ENCODE data around the gene TBL3.

Gene TBL3

DNA sequence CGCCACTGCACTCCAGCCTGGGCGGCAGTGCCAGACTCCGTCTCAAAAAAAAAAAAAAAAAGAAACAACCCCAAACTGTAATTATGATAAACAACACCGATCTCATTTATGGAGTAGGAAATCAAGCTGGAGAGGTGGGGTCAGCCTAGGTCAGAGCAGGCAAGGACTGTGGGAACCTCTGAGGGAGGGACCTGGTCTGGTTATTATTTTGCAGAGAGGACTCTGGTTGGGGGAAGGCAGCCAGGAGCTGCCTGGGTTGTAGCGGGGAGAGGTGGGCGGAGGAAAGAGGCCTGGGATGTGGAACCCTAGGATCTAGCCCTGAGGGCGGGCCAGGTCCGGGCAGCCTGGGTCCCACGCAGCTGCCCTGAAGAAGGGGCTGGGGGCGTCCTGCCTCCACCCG, 42.7 kb upstream of the TBL3 start:
- TF ChIP-seq ARNT (IDR thresholded peaks at IDR 0.05) (no peak), BHLHE40 (IDR thresholded peaks at IDR 0.05; ENCODE audit: borderline replicate concordance) (no peak), SUZ12 (IDR thresholded peaks at IDR 0.05) (no peak), FOXA1 (IDR thresholded peaks at IDR 0.05) (no peak), HDGF (IDR thresholded peaks at IDR 0.05; ENCODE audit: borderline replicate concordance) (no peak), CTBP1 (IDR thresholded peaks at IDR 0.05; ENCODE audit: borderline replicate concordance) (no peak), NFRKB (IDR thresholded peaks at IDR 0.05) (no peak), SP1 (IDR thresholded peaks at IDR 0.05) (no peak), FOXK2 (IDR thresholded peaks at IDR 0.05) (no peak), L3MBTL2 (conservative IDR thresholded peaks at IDR 0.05) (no peak), ELF4 (IDR thresholded peaks at IDR 0.05) (no peak)
- POLR2A ChIA-PET, result interaction anchor here (0.6 to 2.4 kb wide), 9 partner anchors 8 to 226 kb away, joined by 3 to 18 read pairs (median 3); partner anchors contain the start of genes MSRB1, NDUFB10, NTHL1 and RPS2
- no peak for DNase-seq (ENCODE audit: extremely low spot score)
- CTCF ChIA-PET, result interaction anchor here (0.6 to 2.2 kb wide), 9 partner anchors 12 to 394 kb away, joined by 3 to 12 read pairs (median 3); partner anchors contain the start of gene TBL3

DNA sequence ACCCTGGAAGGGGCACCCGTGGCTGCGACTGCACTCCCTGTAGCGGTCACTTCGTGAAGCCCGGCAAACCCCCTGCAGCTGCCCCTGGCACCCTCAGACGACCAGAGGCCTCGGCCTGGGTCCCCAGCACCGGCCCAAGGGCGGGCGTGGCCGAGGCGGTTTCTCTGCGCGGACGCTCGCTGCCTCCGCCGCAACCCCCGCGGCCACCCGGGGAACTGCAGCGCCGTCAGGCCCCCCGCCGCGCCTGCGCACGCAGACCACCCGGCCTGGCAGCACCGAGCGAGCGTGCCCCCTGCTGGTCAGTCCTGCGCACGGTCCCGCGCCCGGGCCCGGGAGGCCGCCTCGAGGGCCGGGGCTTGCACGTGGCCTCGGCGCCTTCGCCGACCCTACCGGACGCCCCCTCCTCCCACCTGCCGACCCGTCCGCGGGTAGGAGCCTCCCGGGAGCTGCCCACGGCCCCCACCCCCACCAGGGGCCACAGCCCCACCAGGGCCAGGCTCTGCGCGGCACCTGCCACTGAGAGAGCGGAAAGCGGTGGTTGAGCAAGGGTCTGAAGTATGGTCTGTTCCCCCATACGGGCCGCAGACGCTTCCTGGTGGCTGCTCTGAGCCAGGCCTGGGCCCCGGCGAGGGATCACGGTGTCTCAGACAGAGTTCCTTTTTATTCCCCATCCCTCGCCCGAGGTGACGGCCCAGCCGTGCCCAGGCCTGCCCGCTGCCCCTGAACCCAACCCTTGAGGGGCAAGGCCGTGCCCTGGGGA, 42.1 kb upstream of the TBL3 start:
- TF ChIP-seq, protein P1, sequence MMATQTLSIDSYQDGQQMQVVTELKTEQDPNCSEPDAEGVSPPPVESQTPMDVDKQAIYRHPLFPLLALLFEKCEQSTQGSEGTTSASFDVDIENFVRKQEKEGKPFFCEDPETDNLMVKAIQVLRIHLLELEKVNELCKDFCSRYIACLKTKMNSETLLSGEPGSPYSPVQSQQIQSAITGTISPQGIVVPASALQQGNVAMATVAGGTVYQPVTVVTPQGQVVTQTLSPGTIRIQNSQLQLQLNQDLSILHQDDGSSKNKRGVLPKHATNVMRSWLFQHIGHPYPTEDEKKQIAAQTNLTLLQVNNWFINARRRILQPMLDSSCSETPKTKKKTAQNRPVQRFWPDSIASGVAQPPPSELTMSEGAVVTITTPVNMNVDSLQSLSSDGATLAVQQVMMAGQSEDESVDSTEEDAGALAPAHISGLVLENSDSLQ (IDR thresholded peaks at IDR 0.05), result no peak
- TF ChIP-seq TARDBP (IDR thresholded peaks at IDR 0.05), result no peak
- TF ChIP-seq FOXK2 (IDR thresholded peaks at IDR 0.05), result no peak
- TF ChIP-seq SP1 (IDR thresholded peaks at IDR 0.05), result no peak
- peak; percentile 57; the same call in 1 of the 2 replicates for TF ChIP-seq ARNT (IDR thresholded peaks at IDR 0.05)
- TF ChIP-seq ZNF384 (IDR thresholded peaks at IDR 0.05), result no peak
- TF ChIP-seq NFRKB (IDR thresholded peaks at IDR 0.05), result no peak
- TF ChIP-seq L3MBTL2 (conservative IDR thresholded peaks at IDR 0.05), result peak; percentile 98
- no peak for TF ChIP-seq BHLHE40 (IDR thresholded peaks at IDR 0.05; ENCODE audit: borderline replicate concordance)
- no peak for TF ChIP-seq SUZ12 (IDR thresholded peaks at IDR 0.05)
- peak; percentile 65; the same call in 1 of the 2 replicates for TF ChIP-seq LEF1 (IDR thresholded peaks at IDR 0.05; ENCODE audit: borderline replicate concordance)
- TF ChIP-seq HDGF (IDR thresholded peaks at IDR 0.05; ENCODE audit: borderline replicate concordance), result no peak
- no peak for TF ChIP-seq ELF4 (IDR thresholded peaks at IDR 0.05)
- no peak for TF ChIP-seq FOXM1 (IDR thresholded peaks at IDR 0.05; ENCODE audit: borderline replicate concordance)
- TF ChIP-seq CTBP1 (IDR thresholded peaks at IDR 0.05; ENCODE audit: borderline replicate concordance), result no peak
- CTCF ChIA-PET, result interaction anchor here (0.6 to 2.2 kb wide), 9 partner anchors 11 to 395 kb away, joined by 3 to 12 read pairs (median 3); partner anchors contain the start of gene TBL3
- POLR2A ChIA-PET, result interaction anchor here (0.6 to 2.4 kb wide), 9 partner anchors 9 to 226 kb away, joined by 3 to 18 read pairs (median 3); partner anchors contain the start of genes MSRB1, NDUFB10, NTHL1 and RPS2
- peak; percentile 99 for DNase-seq (ENCODE audit: extremely low spot score)

DNA sequence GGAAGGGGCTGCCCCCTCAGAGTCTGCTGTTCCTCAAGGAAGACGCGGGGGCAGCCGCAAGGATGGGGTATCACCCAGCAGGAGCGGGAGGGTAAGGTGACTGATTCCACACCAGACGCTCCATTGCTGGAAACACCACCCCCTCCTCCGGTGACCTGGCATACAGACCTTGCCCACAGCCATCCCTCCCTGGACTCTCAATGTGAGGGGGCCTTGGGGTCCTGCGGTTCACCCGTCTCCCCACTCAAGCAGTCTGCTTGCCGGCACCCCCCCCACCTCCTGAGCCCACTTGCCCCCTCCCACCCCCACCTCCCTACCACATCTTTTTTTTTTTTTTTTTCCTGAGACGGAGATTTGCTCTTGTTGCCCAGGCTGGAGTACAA, 41.5 kb upstream of the TBL3 start:
- ChIA-PET CTCF (interaction anchor here (0.6 to 1.1 kb wide), 3 partner anchors 9 to 21 kb away, joined by 4 to 5 read pairs (median 4); no protein-coding TSS in a partner anchor), POLR2A (interaction anchor here (0.8 kb wide), 1 partner anchor 12 kb away, joined by 5 read pairs; the partner anchor contains the start of gene MSRB1)
- DNase-seq (ENCODE audit: extremely low spot score), result no peak
- no peak for TF ChIP-seq ELF4 (IDR thresholded peaks at IDR 0.05)
- TF ChIP-seq FOXM1 (IDR thresholded peaks at IDR 0.05; ENCODE audit: borderline replicate concordance), result no peak
- no peak for TF ChIP-seq HDGF (IDR thresholded peaks at IDR 0.05; ENCODE audit: borderline replicate concordance)
- no peak for TF ChIP-seq ARNT (IDR thresholded peaks at IDR 0.05)
- no peak for TF ChIP-seq CTBP1 (IDR thresholded peaks at IDR 0.05; ENCODE audit: borderline replicate concordance)
- no peak for TF ChIP-seq SUZ12 (IDR thresholded peaks at IDR 0.05)
- TF ChIP-seq BHLHE40 (IDR thresholded peaks at IDR 0.05; ENCODE audit: borderline replicate concordance), result no peak
- TF ChIP-seq FOXA1 (IDR thresholded peaks at IDR 0.05), result no peak

DNA sequence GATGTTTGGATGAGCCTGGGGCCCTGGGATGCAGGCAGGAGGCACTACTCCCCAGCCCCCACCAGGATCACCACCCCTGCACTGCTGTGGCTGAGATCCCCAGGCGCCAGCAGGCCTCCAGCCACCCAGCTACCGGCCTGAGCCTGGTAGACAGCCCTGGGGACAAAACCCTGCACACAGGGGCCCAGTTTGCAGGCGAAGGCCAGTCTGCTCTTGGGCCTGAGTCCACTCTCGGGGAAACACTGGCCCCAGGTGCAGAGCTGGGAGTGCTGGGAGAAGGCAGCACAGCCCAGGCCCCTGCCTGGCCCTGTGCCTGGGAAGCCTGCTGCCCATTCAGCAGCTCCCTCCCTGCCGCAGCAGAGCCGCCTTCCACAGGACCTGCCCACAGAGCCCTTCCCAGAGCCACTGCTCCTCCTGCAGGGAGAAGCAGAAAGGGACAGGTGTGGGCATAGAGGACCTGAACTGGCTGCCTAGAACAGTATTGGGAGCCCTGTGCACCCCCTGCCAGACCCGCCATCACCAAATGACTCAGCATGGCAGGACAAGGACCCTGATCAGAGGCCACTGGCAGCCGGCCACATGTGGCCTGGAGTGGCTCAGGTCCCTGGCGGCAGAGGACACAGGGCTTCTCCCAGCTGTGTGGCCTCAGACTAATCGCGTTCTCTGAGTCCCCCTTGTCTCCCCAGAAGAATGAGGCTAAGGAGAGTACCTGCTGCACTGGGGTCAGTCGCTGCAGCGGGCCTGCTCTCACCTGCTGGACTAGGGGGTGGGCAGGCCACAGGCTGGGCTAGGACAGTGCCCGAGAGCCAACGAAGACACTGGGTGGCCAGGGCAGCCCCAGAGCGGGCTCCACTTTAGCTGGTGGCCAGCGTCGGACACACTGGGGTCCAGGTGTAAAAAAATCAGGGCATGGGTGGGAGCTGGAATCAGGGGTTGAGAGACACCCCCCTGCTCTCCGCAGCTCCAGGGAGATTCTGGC, 39.5 kb upstream of the TBL3 start:
- DNase-seq (ENCODE audit: extremely low spot score), result no peak
- ChIA-PET POLR2A (interaction anchor here (1.0 to 1.5 kb wide), 3 partner anchors 9 to 35 kb away, joined by 3 to 7 read pairs (median 3); partner anchors contain the start of gene RPS2), CTCF (interaction anchor here (1.8 kb wide), 1 partner anchor 9 kb away, joined by 16 read pairs; no protein-coding TSS in a partner anchor)
- no peak for TF ChIP-seq FOXK2 (IDR thresholded peaks at IDR 0.05)
- no peak for TF ChIP-seq HDGF (IDR thresholded peaks at IDR 0.05; ENCODE audit: borderline replicate concordance)
- no peak for TF ChIP-seq LEF1 (IDR thresholded peaks at IDR 0.05; ENCODE audit: borderline replicate concordance)
- TF ChIP-seq ZNF384 (IDR thresholded peaks at IDR 0.05), result no peak
- TF ChIP-seq SP1 (IDR thresholded peaks at IDR 0.05), result no peak

DNA sequence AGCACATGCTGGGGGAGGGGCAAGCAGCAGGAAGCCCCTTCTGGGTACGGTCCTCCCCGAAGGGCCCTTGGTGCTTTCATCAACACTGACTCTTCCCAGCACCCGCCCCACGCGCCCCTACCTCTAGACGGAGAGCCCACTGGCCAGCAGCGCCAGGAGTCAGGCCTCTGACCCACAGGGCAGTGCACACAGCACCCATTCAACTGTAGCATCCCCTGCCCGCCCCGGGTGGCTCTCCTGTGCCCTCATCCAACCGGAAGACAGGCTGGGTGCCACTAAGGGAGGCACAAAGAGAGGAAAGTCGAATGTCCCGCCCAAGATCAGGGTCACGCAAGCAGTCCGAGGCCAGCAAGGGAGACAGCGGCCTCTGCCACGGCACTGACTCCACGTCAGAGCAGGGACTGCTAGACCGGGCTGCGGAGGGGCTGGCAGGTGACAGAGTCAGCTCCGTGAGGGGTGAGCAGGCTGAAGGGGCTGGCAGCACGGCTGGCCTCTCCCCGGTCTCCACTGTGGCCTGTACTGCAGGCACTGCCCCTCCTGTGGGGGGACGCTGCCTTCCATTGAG, 38.7 kb upstream of the TBL3 start:
- TF ChIP-seq FOXM1 (IDR thresholded peaks at IDR 0.05; ENCODE audit: borderline replicate concordance) (no peak), FOXA1 (IDR thresholded peaks at IDR 0.05) (no peak)
- ChIA-PET CTCF (interaction anchor here (1.8 kb wide), 1 partner anchor 8 kb away, joined by 16 read pairs; no protein-coding TSS in a partner anchor), POLR2A (interaction anchor here (1.2 to 1.5 kb wide), 2 partner anchors 8 to 32 kb away, joined by 3 to 7 read pairs; partner anchors contain the start of gene RPS2)
- no peak for DNase-seq (ENCODE audit: extremely low spot score)

DNA sequence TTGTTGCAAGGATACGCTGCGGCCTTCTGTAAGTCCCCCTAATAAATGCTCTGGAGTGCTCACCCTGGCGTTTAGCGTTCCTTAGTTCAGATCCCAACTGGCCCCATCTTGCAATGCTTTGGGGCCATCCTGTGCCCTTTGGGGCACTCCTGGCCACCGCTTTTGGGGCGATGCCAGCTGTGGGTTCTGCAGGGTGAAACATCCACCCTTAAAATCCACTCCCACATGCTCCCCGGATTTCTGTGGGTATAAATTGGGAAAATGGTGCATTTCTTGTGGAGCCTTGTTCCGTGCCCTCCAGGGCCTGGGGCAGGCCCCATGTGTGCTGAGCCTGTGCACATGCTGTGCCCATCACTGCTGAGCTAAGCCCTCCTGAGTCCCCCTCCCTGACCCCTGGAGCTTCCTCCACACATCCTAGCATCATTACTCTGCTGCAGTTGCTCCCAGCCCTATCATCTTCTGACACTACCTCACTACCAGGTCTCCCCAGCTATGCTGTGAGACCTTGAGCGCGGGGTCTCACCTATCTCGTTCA, 34.8 kb upstream of the TBL3 start:
- ChIA-PET CTCF (no interaction called here), POLR2A (interaction anchor here (1.2 kb wide), 1 partner anchor 28 kb away, joined by 5 read pairs; the partner anchor contains the start of gene RPS2)
- no peak for DNase-seq (ENCODE audit: extremely low spot score)
- TF ChIP-seq BHLHE40 (IDR thresholded peaks at IDR 0.05; ENCODE audit: borderline replicate concordance) (no peak), ARNT (IDR thresholded peaks at IDR 0.05) (no peak), L3MBTL2 (conservative IDR thresholded peaks at IDR 0.05) (no peak), TARDBP (IDR thresholded peaks at IDR 0.05) (no peak), CTBP1 (IDR thresholded peaks at IDR 0.05; ENCODE audit: borderline replicate concordance) (no peak), LEF1 (IDR thresholded peaks at IDR 0.05; ENCODE audit: borderline replicate concordance) (no peak), HDGF (IDR thresholded peaks at IDR 0.05; ENCODE audit: borderline replicate concordance) (no peak), FOXK2 (IDR thresholded peaks at IDR 0.05) (no peak), SUZ12 (IDR thresholded peaks at IDR 0.05) (no peak), NFRKB (IDR thresholded peaks at IDR 0.05) (no peak), ELF4 (IDR thresholded peaks at IDR 0.05) (no peak)
- TF ChIP-seq, protein P1 (IDR thresholded peaks at IDR 0.05), result no peak

All from HEK293T (cell line).